Testis (tissue), 2 donors: ENCODE results near the gene ZRSR2.

Experiments
- CTCF ChIP-seq, 3 experiments: fragments of 450-650 bp in 2 of 3; fragments of 200-600 bp in 1 of 3; sonication (generic) in 1 of 3; IDR thresholded peaks; one replicate each; pipeline ENCODE4 v1.5.1; 2016 to 2019; ENCODE audit warnings: antibody characterized with exemption in 3 of 3, mild to moderate bottlenecking in 2 of 3, moderate library complexity in 1 of 3
- POLR2A ChIP-seq: fragments of 450-650 bp; IDR thresholded peaks from one replicate; pipeline ENCODE4 v1.6.1; 2017; ENCODE audit warnings: antibody characterized with exemption, mild to moderate bottlenecking, moderate library complexity

DNA sequence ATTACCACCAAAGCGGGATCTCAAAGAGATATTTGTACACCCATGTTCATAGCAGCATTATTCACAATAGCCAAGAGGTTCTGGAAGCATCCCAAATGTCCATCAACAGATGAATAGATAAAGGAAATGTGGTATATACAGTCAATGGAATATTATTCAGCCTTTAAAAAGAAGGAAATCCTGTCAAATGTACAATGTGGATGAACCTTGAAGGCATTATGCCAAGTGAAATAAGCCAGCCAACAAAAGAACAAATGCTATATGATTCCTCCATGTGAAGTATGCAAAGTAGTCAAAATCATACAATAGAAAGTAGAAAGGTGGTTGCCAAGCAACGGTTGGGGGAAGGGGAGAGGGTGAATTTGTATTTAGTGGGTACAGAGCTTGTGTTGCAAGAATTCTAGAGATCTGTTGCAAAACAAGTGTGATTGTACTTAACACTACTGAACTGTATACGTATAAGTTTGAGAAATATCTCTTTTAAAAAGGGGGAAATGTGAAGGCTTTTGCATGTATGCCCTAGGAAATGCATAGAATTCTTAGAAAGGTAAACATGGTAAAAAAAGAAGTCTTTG, 5.0 kb upstream of the ZRSR2 start:
- TF ChIP-seq CTCF (IDR thresholded peaks at IDR 0.05) (no peak), POLR2A (no peak)
